ENCODE data around the gene SEMA4C. TPM values are rescaled to one million over a fixed set of nuclear protein-coding genes. Genes with fewer than 3 reads are reported as not detected.

Gene SEMA4C
- total RNA-seq, result 25.0 and 27.5 TPM in 2 replicates

GRCh38 chr2:96869822-96870625 lies at the start of gene SEMA4C:
TSS of gene SEMA4C (minus strand) at chr2:96870080. CDS start at chr2:96867886, 2,194 bp downstream.

GRCh38 chr2:96857667-96858372 lies 12.1 kb downstream of the SEMA4C start, which contains the start of gene ANKRD39:
TSS of gene ANKRD39 (minus strand) at chr2:96858016. CDS start at chr2:96857987, 29 bp downstream.

DNA sequence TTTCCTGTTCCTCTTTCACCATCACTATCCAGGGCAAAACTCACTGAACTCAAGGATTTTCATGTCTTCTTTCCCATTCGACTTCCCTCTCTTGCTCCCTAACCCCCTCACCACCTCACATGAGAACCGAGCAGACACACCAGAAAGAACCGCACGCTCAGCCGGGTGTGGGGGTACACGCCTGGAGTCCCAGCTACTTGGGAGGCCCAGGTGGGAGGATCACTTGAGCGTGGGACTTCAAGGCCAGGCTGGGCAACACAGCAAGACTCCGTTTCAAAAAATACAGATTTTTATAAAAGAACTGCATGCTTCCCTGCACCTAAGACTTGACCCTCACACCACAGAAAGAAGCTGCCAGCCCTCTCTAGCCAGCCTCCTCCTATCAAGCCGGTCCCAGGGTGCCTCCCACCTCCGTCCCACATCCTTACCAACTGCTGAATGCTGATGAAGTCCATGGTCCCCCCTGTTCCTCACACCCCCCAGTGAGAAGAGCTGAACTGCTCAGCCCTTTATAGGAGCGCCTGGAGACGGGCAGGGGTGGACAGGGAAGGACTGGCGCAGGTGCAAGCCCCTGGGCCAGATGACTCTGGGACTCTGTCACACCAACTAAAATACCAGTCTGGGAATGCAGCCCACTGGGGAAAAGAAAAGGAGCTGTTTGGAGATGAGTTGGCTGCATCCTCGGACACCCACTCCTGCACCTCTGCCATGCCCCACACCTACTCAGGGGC lies 26.2 kb downstream of the SEMA4C start, which contains the start of gene ANKRD23:
ANKRD23 (minus strand) TSS at position 484 of the 731 bp plus-strand sequence; CDS start at position 455, 29 bp downstream.

GRCh38 chr2:96816127-96816835 lies 53.6 kb downstream of the SEMA4C start, which contains the start of gene CNNM3:
TSS of gene CNNM3 (plus strand) at chr2:96816268. CDS start at chr2:96816278, 10 bp downstream.

Other genes with a start within 250 kb of the SEMA4C start
- gene KANSL3, start 231.8 kb downstream of the SEMA4C start, total RNA-seq, result 47.6 and 51.4 TPM in 2 replicates
- 1.3 and 1.9 TPM in 2 replicates for gene FER1L5, start 227.3 kb downstream of the SEMA4C start, total RNA-seq
- gene LMAN2L, start 130.0 kb downstream of the SEMA4C start, total RNA-seq, result 28.5 and 38.9 TPM in 2 replicates
- 3.1 and 4.1 TPM in 2 replicates for gene CNNM4, start 109.2 kb downstream of the SEMA4C start, total RNA-seq
- 6.5 and 11.4 TPM in 2 replicates for gene CNNM3, start 53.8 kb downstream of the SEMA4C start, total RNA-seq
- gene ANKRD23, start 26.1 kb downstream of the SEMA4C start, total RNA-seq, result 1.2 and 1.9 TPM in 2 replicates
- gene ANKRD39, start 12.1 kb downstream of the SEMA4C start, total RNA-seq, result 6.1 and 6.5 TPM in 2 replicates
- not detected in 2 replicates for gene FAM178B, start 116.5 kb upstream of the SEMA4C start, total RNA-seq
- gene FAHD2B, start 224.8 kb upstream of the SEMA4C start, total RNA-seq, result 6.5 and 8.3 TPM in 2 replicates
- gene ANKRD36, start 243.1 kb upstream of the SEMA4C start, total RNA-seq, result 27.8 and 46.1 TPM in 2 replicates

All from smooth muscle cell of trachea (primary cell).